ENCODE results near the gene MEOX1. TPM values are rescaled to one million over a fixed set of nuclear protein-coding genes. Genes with fewer than 3 reads are reported as not detected.
A peak's percentile ranks its signal among the peaks of the same experiment; 100 is the strongest.
"Not testable (repeated sequence)": the region's sequence is repeated elsewhere in the genome, so short reads cannot be mapped to it uniquely, and the experiment has no call there.

The MEOX1 gene
- total RNA-seq, 1 donor from 2014 or later, result 11.1 TPM

DNA sequence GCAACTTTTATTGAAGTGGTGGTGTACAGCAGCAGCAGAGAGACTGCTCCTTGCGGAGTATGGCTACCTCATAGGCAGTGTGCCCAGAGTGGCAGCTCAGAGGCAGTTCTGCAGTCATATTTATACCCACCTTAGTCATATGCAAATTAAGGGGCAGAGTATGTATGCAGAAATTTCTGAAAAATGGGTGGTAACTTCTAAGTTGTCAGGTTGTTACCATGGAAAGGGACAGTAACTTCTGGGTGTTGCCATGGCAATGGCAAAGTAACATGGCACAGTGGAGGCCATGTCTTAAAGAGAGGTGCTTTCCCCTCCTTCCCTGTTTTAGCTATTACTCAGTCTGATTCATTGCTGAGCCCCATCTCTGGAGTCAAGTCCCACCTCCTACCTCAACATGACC lies 53.4 kb downstream of the MEOX1 start:
- intact Hi-C loops (cut with DNase I), result no loop called here
- DNase-seq (ENCODE audit: missing footprints) (no peak), ATAC-seq (no peak)

DNA sequence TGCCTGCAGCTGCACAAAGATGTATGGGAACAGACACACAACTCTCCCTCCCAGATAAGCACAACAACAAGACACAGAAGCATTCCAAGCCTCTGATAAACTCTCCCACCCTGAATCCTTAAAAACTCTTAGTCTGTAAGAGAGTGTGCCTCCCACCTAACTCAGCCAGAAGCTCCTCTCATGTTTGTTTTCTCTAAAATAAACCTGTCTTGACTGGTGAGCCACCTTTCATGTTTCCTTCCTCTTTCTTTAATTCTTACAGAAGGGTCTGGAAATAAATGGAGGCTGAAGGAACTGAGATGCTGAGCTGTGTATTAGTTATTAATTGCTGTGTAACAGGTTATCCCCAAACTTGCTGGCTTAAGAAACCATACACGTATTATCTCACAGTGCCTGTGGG lies 57.2 kb downstream of the MEOX1 start:
- ATAC-seq (no peak), DNase-seq (ENCODE audit: missing footprints) (no peak)
- intact Hi-C loops (cut with DNase I), result no loop called here

DNA sequence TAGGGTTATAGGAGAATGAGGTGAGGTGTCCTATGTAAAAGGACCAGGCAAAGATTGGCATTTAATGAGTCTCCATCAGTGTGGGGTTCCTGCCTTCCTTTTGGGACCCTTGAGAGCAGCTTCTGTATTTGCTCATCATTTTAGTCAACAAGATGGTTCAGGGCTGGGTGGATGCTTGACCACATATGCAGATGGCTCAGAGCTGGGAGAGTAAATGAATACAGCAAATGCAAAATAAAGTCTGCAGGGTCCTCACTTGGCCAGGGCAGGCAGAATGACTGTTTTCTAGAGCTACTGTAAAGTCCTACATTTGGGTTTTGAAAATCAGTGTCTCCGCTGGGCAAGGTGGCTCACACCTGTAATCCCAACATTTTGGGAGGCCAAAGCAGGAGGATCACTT lies 58.4 kb downstream of the MEOX1 start:
- intact Hi-C loops (cut with DNase I), result no loop called here
- DNase-seq (ENCODE audit: missing footprints), result no peak
- no peak for ATAC-seq

DNA sequence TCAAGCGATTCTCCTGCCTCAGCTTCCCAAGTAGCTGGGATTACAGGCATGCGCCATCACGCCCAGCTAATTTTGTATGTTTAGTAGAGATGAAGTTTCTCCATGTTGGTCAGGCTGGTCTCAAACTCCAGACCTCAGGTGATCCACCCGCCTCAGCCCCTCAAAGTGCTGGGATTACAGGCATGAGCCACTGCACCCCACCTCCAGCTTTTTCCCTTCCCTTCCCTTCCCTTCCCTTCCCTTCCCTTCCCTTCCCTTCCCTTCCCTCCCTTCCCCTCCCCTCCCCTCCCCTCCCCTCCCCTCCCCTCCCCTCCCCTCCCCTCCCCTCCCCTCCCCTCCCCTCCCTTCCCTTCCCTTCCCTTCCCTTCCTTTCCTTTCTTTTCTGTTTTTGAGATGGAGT lies 59.2 kb downstream of the MEOX1 start:
- ATAC-seq; DNase-seq (ENCODE audit: missing footprints); intact Hi-C loops (cut with DNase I): not testable (repeated sequence)

DNA sequence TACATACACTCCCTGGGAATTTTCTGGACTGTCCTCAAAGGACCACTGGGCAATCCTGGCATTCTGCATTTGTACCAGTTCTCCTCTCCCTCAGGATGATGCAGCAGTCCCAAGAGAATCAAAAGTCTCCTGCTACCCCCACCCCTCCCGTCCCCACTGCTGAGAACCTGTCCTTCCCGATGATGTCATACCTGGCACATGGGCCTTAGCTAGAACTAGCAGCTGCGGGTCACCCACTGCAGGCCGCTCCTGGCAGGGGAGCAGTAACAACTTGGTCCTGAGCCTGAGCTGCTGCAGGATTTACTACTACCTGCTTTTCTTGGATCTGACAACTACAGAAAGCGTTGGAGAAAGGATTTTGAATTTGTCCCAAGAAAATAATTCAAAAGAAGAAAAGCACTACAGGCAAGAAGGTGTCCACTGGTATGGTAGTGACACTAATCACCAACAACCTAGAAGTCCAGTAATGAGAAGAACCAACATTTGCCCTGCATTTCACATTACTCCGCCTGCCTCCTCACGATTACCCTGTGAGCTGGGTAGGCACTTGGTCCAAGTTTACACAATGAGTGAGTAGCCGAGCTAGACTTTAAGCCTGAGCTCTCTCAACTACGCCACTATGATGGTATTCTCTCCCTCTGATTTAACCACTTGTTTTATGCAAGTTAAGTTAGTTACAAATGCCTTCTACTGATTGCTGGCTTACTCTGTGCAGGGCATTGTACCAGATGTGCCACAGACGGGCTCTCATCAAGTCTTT lies 60.3 kb downstream of the MEOX1 start:
- ATAC-seq (peak; percentile 82), DNase-seq (ENCODE audit: missing footprints) (no peak)
- intact Hi-C loops (cut with DNase I), result no loop called here

DNA sequence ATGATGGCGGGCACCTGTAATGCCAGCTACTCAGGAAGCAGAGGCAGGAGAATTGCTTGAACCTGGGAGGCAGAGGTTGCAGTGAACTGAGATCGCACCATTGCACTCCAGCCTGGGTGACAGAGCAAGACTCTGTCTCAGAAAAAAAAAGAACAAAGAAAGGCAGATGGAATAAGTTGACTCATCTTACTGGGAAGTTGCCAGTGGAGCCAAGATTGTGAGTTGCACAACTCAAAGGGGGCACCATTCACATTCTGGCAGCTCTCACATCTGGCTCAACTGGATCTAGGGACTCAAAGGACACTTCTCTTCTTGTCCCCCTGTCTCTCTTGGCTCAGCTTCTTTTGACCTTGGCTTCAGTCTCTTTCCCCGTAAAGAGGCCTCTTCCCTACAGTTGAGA lies 61.9 kb downstream of the MEOX1 start:
- no peak for ATAC-seq
- intact Hi-C loops (cut with DNase I), result loop anchor here (5.0 kb wide), 1 partner anchor 32 kb away; no protein-coding TSS in a partner anchor

DNA sequence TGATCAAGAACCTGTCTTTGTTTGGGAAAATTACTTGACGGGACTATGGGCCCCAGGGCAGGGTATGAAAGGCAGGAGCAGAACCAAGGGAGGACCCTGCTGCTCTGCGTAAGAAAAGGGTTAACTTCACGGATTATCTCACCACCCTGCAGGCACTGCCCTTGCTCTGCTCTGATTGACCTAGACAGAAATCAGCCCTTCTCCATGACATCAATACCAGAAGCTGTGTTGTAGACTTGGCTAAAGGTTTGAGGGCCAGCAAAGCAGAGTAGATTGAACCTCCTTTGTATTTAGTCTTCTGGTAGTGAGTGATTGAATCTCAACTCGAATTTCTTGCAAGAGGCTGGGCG lies 62.7 kb downstream of the MEOX1 start:
- DNase-seq (ENCODE audit: missing footprints), result no peak
- no peak for ATAC-seq
- intact Hi-C loops (cut with DNase I), result loop anchor here (5.0 kb wide), 1 partner anchor 33 kb away; no protein-coding TSS in a partner anchor

More for the DNA sequence above, 61.9 kb downstream of the MEOX1 start:
- DNase-seq (ENCODE audit: missing footprints), result no peak

DNA sequence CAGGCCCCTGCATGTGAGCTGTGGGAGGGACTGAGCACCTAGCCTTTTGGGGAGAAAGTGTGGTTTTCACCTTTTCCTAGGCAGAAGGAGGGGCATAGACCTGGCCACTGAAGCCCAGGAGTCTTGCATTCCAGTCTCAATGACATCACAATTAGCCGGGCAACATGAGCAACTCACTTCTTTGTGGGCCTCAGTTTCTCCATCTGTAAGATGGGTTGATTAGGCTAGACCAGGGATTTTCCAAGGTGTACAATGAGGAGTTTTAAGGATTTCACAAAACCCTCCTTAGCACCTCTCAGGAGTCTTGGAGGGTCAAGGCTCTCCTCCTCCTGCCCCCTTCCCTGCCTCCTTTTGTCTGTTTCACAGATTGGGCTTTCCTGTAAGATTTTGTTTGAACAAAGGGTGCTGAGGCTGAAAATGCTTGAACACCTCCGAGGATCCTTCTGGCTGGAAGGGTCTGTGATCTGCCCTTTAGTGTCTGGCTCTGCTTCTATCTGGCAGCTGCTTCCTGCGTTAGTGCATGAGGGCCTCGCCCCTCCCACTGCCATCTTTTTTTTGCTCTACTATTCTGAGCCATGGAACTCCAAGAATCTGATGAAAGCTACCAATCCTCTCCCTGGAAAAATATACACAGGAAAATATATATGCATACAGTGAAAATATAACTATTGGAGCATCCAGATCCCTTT lies 63.2 kb downstream of the MEOX1 start:
- DNase-seq (ENCODE audit: missing footprints) (no peak), ATAC-seq (no peak)
- intact Hi-C loops (cut with DNase I), result loop anchor here (5.0 kb wide), 1 partner anchor 34 kb away; no protein-coding TSS in a partner anchor

DNA sequence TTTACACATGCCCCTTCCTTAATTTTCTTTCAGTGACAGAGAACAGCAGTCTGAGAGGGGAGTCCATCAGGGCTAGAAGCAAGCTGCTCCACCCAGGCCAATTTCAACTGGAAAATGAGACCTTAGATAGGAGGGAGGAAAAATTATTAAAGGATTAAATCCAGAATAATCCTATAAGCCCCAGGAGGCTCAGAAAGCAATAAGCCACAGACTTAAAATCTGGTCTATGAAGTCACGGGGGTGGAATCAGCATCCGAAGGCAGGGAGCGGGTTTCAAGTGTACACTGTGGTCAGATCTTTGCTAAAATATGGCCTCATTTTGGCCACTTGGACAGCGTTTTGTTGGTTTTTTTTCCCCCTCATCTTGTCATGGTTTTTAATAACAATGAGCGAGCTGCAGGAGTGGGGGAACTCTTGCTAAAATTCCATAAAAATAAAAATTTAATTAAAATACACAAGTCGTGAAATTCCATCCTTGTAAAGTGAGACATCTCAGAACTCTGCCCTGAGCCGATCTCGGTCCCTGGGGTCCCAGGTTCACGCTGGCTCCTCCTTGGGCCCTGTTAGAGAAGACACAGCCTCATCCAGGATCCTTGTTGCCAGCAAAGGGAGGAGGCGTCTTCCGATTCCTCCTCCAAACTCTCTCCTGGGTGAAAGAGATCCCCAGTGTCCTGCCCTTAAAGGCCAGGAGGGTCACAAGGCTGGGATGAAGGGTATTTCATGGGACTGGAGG lies 63.9 kb downstream of the MEOX1 start:
- intact Hi-C loops (cut with DNase I), result loop anchor here (5.0 kb wide), 1 partner anchor 35 kb away; no protein-coding TSS in a partner anchor
- DNase-seq (ENCODE audit: missing footprints), result no peak
- no peak for ATAC-seq

DNA sequence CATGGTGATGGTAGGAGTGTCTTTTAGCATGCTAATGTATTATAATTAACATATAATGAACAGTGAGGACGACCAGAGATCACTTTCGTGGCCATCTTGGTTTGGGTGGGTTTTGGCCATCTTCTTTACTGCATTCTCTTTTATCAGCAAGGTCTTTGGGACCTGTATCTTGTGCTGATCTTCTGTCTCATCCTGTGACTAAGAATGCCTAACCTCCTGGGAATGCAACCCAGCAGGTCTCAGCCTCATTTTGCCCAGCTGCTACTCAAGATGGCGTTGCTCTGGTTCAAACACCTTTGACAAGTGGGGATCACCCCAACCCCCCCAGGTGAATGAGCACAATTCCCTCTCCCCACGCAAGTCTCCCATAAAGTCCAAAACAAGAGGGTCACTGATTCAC lies 66.3 kb downstream of the MEOX1 start:
- ATAC-seq (no peak), DNase-seq (ENCODE audit: missing footprints) (no peak)
- intact Hi-C loops (cut with DNase I), result loop anchor here (5.0 kb wide), 1 partner anchor 37 kb away; no protein-coding TSS in a partner anchor

DNA sequence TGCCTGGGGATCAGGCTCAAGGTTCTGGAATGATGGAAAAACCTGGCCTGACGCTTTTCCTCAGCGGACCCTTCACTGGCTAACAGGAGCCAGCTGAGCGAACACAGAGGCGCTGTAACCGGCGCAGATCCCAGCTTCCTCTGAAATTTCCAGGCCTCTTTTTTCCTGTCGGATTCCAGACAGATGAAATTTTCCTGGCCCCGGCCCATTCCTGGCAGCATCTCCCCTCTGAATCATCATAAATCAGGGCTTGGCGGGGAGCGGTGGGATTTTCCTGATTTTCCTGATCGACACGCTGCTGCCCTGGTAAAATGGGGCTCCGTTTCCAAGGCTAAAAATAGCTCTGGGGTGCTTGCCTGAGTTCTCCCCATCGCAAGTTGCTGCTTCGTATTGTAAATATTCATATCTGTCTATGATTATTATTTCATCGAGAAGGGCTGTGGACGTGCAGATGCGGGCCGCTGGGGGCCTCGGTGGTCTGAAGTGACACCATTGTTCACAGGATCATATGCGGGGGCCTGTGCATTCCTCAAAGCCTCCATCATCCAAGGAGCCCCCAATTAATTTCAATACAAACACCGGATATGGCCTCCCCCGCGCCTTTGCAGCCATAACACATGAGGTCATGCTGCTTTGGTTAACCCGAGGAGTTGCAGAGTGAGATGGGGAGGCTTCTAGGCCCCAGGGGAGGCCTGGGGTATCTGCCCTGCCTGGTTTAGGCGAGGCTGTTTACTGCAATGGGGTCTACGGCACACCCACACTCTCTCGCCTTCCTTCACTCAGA lies 69.8 kb downstream of the MEOX1 start:
- intact Hi-C loops (cut with DNase I), result no loop called here
- peak; percentile 84 for ATAC-seq
- peak; percentile 80 for DNase-seq (ENCODE audit: missing footprints)

DNA sequence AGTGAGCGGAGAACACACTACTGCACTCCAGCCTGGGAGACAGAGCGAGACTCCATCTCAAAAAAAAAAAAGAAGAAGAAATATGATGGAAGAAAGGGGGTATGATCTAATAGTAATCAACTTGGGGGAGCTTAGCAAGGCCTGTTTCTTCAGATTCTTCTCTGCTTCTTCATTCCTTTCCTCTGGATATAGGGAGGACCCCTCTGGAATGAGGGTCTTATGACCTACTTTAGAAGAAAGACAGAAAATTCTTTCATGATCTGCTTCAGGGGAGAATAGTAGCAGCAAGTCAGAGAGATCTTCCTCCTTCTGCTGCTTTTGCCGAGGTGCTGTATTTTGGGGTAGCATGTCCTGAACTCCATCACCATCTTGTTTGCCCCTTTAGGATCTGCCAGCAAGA lies 70.7 kb downstream of the MEOX1 start:
- DNase-seq (ENCODE audit: missing footprints), result no peak
- intact Hi-C loops (cut with DNase I), result no loop called here
- ATAC-seq, result no peak

Other genes with a start within 250 kb of the MEOX1 start
- gene DHX8, start 177.9 kb downstream of the MEOX1 start, total RNA-seq, result 22.3 TPM
- 0.41 TPM for gene ETV4, start 115.6 kb downstream of the MEOX1 start, total RNA-seq
- not detected for gene SOST, start 96.9 kb upstream of the MEOX1 start, total RNA-seq
- 260 TPM for gene DUSP3, start 117.1 kb upstream of the MEOX1 start, total RNA-seq
- gene CFAP97D1, start 118.5 kb upstream of the MEOX1 start, total RNA-seq, result not detected
- gene MPP3, start 171.2 kb upstream of the MEOX1 start, total RNA-seq, result 43.0 TPM
- 16.6 TPM for gene CD300LG, start 185.3 kb upstream of the MEOX1 start, total RNA-seq
- 16.2 TPM for gene MPP2, start 245.6 kb upstream of the MEOX1 start, total RNA-seq

Data from Right ventricle myocardium inferior (tissue), 1 donor.